SK-N-SH treated with all-trans-retinoic acid at 6 μM for 48 hours (cell line): Measurements from ENCODE around the gene MAPK10.
A peak's percentile ranks its signal among the peaks of the same experiment; 100 is the strongest.

ENCODE experiments used
- ATAC-seq: fragments of 200-7000 bp; cut with Tn5 transposase; 3 replicates; pipeline ENCODE4 v1.9.1; 2020; ENCODE audit warnings: mild to moderate bottlenecking, moderate library complexity
- BACH2 ChIP-seq: fragments of 250-450 bp; sonication (Bioruptor Pico); IDR thresholded peaks from 2 replicates; pipeline ENCODE4 v1.9.0; 2021; ENCODE audit warnings: mild to moderate bottlenecking, borderline replicate concordance
- CREB5 ChIP-seq: fragments of 250-450 bp; sonication (Bioruptor Pico); IDR thresholded peaks from 2 replicates; pipeline ENCODE4 v1.5.1; 2020; ENCODE audit warnings: low read depth, mild to moderate bottlenecking, moderate library complexity
- CSDC2 ChIP-seq: fragments of 250-450 bp; sonication (Bioruptor Pico); IDR thresholded peaks from 2 replicates; pipeline ENCODE4 v1.5.0; 2020; ENCODE audit warnings: mild to moderate bottlenecking, moderate library complexity
- ESRRG ChIP-seq: fragments of 250-450 bp; sonication (Bioruptor Pico); IDR thresholded peaks from 2 replicates; pipeline ENCODE4 v1.6.1; 2021; ENCODE audit warnings: mild to moderate bottlenecking
- GLIS3 ChIP-seq: fragments of 250-450 bp; sonication (Bioruptor Pico); IDR thresholded peaks from 2 replicates; pipeline ENCODE4 v1.5.0; 2020; ENCODE audit warnings: mild to moderate bottlenecking, moderate library complexity
- ISL1 ChIP-seq: fragments of 250-450 bp; sonication (Bioruptor Pico); IDR thresholded peaks from 2 replicates; pipeline ENCODE4 v2.1.2; 2022; ENCODE audit warnings: mild to moderate bottlenecking, moderate library complexity
- OSR1 ChIP-seq: fragments of 250-450 bp; sonication (Bioruptor Pico); IDR thresholded peaks from 2 replicates; pipeline ENCODE4 v1.8.0; 2022; ENCODE audit warnings: moderate library complexity, mild to moderate bottlenecking, inconsistent platforms
- PPARA ChIP-seq: fragments of 250-450 bp; sonication (Bioruptor Pico); IDR thresholded peaks from 2 replicates; pipeline ENCODE4 v1.5.0; 2020; ENCODE audit warnings: mild to moderate bottlenecking, borderline replicate concordance
- RARB ChIP-seq: fragments of 250-450 bp; sonication (Bioruptor Pico); IDR thresholded peaks from 2 replicates; pipeline ENCODE4 v1.8.0; 2021; ENCODE audit warnings: mild to moderate bottlenecking, moderate library complexity
- SNAI2 ChIP-seq: fragments of 250-450 bp; sonication (Bioruptor Pico); IDR thresholded peaks from 2 replicates; pipeline ENCODE4 v1.5.0; 2020; ENCODE audit warnings: mild to moderate bottlenecking, moderate library complexity
- TCF4 ChIP-seq: fragments of 250-450 bp; sonication (Bioruptor Pico); IDR thresholded peaks from 2 replicates; pipeline ENCODE4 v1.8.0; 2021; ENCODE audit warnings: mild to moderate bottlenecking, moderate library complexity, borderline replicate concordance
- TOX ChIP-seq: fragments of 250-450 bp; sonication (Bioruptor Pico); IDR thresholded peaks from 2 replicates; pipeline ENCODE4 v1.8.0; 2021; ENCODE audit warnings: mild to moderate bottlenecking, moderate library complexity, borderline replicate concordance
- ZFP3 ChIP-seq: fragments of 250-450 bp; sonication (Bioruptor Pico); IDR thresholded peaks from 2 replicates; pipeline ENCODE4 v1.5.0; 2020; ENCODE audit warnings: mild to moderate bottlenecking, moderate library complexity
- ZFP30 ChIP-seq: fragments of 450-650 bp; formaldehyde crosslinking; IDR thresholded peaks from 2 replicates; pipeline ENCODE4 v1.5.0; 2022; ENCODE audit warnings: mild to moderate bottlenecking, moderate library complexity
- ZNF565 ChIP-seq: fragments of 450-650 bp; formaldehyde crosslinking; conservative IDR thresholded peaks from 2 replicates; pipeline ENCODE4 v1.5.0; 2020; ENCODE audit warnings: low read depth, mild to moderate bottlenecking, moderate library complexity
- ZNF8 ChIP-seq: fragments of 450-650 bp; formaldehyde crosslinking; IDR thresholded peaks from 2 replicates; pipeline ENCODE4 v1.5.0; 2020; ENCODE audit warnings: mild to moderate bottlenecking, moderate library complexity
- TF ChIP-seq, protein P1 (sequence below): fragments of 250-450 bp; sonication (Bioruptor Pico); IDR thresholded peaks from 2 replicates; pipeline ENCODE4 v1.8.0; 2021; ENCODE audit warnings: low read depth, mild to moderate bottlenecking, moderate library complexity, borderline replicate concordance
- TF ChIP-seq, protein P2 (sequence below): fragments of 250-450 bp; sonication (Bioruptor Pico); IDR thresholded peaks from 2 replicates; pipeline ENCODE4 v1.8.0; 2020; ENCODE audit warnings: mild to moderate bottlenecking, moderate library complexity, borderline replicate concordance
- TF ChIP-seq, protein P3 (sequence below): fragments of 250-450 bp; sonication (Bioruptor Pico); IDR thresholded peaks from 2 replicates; pipeline ENCODE4 v1.5.1; 2021; ENCODE audit warnings: mild to moderate bottlenecking, moderate library complexity
- TF ChIP-seq, protein P4 (sequence below): fragments of 250-450 bp; sonication (Bioruptor Pico); IDR thresholded peaks from 2 replicates; pipeline ENCODE4 v1.5.0; 2020; ENCODE audit warnings: mild to moderate bottlenecking, moderate library complexity

The MAPK10 gene

DNA sequence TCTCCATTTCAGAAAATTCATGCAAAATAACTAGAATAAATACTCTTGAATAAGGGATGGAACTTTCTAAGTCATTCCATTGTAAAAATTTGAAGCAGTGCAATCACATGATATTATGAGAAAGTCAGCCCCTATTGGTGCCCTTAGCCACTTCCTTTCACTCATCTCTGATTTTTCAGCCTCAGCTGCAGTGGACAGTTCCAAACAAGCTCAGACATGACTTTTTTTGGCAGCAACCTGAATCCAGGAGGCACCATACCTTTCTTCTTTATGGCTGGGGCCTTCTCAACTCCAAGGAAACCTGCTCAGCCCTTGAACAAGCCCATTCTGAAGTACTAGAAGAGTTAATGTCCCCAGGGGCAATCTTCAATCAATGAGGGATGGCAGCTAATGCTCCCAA, 40.5 kb downstream of the MAPK10 start:
- no peak for ATAC-seq

GRCh38 chr4:86315579-86315978, 44.3 kb downstream of the MAPK10 start:
- TF ChIP-seq SNAI2 (no peak), CSDC2 (CRISPR knock-in tag) (no peak), OSR1 (CRISPR knock-in tag) (no peak), CREB5 (no peak), ZNF8 (CRISPR knock-in tag) (no peak), RARB (no peak), TCF4 (no peak), TOX (no peak), PPARA (CRISPR knock-in tag) (no peak), ZNF565 (no peak), ISL1 (CRISPR knock-in tag) (no peak)
- TF ChIP-seq, protein P1, sequence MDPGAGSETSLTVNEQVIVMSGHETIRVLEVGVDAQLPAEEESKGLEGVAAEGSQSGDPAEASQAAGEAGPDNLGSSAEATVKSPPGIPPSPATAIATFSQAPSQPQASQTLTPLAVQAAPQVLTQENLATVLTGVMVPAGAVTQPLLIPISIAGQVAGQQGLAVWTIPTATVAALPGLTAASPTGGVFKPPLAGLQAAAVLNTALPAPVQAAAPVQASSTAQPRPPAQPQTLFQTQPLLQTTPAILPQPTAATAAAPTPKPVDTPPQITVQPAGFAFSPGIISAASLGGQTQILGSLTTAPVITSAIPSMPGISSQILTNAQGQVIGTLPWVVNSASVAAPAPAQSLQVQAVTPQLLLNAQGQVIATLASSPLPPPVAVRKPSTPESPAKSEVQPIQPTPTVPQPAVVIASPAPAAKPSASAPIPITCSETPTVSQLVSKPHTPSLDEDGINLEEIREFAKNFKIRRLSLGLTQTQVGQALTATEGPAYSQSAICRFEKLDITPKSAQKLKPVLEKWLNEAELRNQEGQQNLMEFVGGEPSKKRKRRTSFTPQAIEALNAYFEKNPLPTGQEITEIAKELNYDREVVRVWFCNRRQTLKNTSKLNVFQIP (CRISPR knock-in tag): no peak
- TF ChIP-seq, protein P2, sequence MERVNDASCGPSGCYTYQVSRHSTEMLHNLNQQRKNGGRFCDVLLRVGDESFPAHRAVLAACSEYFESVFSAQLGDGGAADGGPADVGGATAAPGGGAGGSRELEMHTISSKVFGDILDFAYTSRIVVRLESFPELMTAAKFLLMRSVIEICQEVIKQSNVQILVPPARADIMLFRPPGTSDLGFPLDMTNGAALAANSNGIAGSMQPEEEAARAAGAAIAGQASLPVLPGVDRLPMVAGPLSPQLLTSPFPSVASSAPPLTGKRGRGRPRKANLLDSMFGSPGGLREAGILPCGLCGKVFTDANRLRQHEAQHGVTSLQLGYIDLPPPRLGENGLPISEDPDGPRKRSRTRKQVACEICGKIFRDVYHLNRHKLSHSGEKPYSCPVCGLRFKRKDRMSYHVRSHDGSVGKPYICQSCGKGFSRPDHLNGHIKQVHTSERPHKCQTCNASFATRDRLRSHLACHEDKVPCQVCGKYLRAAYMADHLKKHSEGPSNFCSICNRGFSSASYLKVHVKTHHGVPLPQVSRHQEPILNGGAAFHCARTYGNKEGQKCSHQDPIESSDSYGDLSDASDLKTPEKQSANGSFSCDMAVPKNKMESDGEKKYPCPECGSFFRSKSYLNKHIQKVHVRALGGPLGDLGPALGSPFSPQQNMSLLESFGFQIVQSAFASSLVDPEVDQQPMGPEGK: no peak
- TF ChIP-seq, protein P3, sequence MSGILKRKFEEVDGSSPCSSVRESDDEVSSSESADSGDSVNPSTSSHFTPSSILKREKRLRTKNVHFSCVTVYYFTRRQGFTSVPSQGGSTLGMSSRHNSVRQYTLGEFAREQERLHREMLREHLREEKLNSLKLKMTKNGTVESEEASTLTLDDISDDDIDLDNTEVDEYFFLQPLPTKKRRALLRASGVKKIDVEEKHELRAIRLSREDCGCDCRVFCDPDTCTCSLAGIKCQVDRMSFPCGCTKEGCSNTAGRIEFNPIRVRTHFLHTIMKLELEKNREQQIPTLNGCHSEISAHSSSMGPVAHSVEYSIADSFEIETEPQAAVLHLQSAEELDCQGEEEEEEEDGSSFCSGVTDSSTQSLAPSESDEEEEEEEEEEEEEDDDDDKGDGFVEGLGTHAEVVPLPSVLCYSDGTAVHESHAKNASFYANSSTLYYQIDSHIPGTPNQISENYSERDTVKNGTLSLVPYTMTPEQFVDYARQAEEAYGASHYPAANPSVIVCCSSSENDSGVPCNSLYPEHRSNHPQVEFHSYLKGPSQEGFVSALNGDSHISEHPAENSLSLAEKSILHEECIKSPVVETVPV: no peak
- TF ChIP-seq, protein P4, sequence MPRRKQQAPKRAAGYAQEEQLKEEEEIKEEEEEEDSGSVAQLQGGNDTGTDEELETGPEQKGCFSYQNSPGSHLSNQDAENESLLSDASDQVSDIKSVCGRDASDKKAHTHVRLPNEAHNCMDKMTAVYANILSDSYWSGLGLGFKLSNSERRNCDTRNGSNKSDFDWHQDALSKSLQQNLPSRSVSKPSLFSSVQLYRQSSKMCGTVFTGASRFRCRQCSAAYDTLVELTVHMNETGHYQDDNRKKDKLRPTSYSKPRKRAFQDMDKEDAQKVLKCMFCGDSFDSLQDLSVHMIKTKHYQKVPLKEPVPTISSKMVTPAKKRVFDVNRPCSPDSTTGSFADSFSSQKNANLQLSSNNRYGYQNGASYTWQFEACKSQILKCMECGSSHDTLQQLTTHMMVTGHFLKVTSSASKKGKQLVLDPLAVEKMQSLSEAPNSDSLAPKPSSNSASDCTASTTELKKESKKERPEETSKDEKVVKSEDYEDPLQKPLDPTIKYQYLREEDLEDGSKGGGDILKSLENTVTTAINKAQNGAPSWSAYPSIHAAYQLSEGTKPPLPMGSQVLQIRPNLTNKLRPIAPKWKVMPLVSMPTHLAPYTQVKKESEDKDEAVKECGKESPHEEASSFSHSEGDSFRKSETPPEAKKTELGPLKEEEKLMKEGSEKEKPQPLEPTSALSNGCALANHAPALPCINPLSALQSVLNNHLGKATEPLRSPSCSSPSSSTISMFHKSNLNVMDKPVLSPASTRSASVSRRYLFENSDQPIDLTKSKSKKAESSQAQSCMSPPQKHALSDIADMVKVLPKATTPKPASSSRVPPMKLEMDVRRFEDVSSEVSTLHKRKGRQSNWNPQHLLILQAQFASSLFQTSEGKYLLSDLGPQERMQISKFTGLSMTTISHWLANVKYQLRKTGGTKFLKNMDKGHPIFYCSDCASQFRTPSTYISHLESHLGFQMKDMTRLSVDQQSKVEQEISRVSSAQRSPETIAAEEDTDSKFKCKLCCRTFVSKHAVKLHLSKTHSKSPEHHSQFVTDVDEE (CRISPR knock-in tag): no peak
- no peak for ATAC-seq

More for the DNA sequence above, 40.5 kb downstream of the MAPK10 start:
- TF ChIP-seq PPARA (CRISPR knock-in tag): no peak

DNA sequence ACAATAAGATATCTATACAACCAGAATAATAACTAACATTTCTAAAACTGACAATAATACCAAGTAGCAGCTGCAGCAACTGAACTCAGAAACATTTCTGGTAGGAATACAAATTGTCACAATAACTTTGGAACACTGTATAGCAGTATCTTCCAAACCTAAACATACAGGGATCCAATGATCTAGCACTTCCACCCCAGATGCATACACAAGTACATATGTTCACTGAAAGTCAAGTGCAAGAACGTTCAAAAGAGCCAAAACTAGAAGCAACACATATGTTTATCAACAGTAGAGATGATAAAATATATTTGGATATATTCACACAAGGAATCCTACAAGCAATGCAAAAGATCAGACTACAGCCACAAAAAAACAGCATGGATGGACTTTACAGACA, 46.2 kb downstream of the MAPK10 start:
- no peak for ATAC-seq

GRCh38 chr4:86307432-86307831, 52.4 kb downstream of the MAPK10 start:
- TF ChIP-seq, protein P2: no peak
- TF ChIP-seq ZFP3 (CRISPR knock-in tag): no peak
- TF ChIP-seq TOX: no peak
- TF ChIP-seq SNAI2: no peak
- TF ChIP-seq, protein P1 (CRISPR knock-in tag): no peak
- TF ChIP-seq CREB5: no peak
- TF ChIP-seq ISL1 (CRISPR knock-in tag): no peak
- no peak for TF ChIP-seq ZNF565
- no peak for TF ChIP-seq TCF4
- TF ChIP-seq ESRRG (CRISPR knock-in tag): no peak
- TF ChIP-seq ZFP30 (CRISPR knock-in tag): no peak
- TF ChIP-seq BACH2 (CRISPR knock-in tag): no peak
- TF ChIP-seq GLIS3: no peak
- TF ChIP-seq CSDC2 (CRISPR knock-in tag): no peak
- no peak for TF ChIP-seq PPARA (CRISPR knock-in tag)
- TF ChIP-seq, all 23 proteins: peak for 0
- ATAC-seq: peak; percentile 59

More for the DNA sequence above, 46.2 kb downstream of the MAPK10 start:
- no peak for TF ChIP-seq TCF4
- TF ChIP-seq ESRRG (CRISPR knock-in tag): no peak
- TF ChIP-seq, all 23 proteins: peak for 0
